GM12878 (cell line): ENCODE measurements around the gene PRSS37. TPM values are rescaled to one million over a fixed set of nuclear protein-coding genes. Genes with fewer than 3 reads are reported as not detected.
"Not testable (repeated sequence)": the region's sequence is repeated elsewhere in the genome, so short reads cannot be mapped to it uniquely, and the experiment has no call there.

Experiments used
- ATAC-seq: fragments of 200-7000 bp; cut with Tn5 transposase; 3 replicates; pipeline ENCODE4 v1.9.1; 2020; ENCODE audit warnings: mild to moderate bottlenecking, moderate library complexity
- BruUV-seq: library from RNA; stranded (reverse); fragments of 400-500 nt; replicated peaks from 2 replicates; lab custom pipeline; 2021; lab: Mats Ljungman, UMichigan
- CTCF ChIA-PET: fragments of 300-600 bp; sonication (Branson Sonifier 250); formaldehyde crosslinking; extraction: SDS; loops from one replicate; lab custom pipeline; 2021; ENCODE audit warnings: inconsistent platforms; lab: Yijun Ruan, JAX
- POLR2A ChIA-PET: fragments of 350-600 bp; formaldehyde crosslinking; extraction: SDS; loops from one replicate; lab custom pipeline; 2021; ENCODE audit warnings: inconsistent platforms; lab: Charles Lee
- RAD21 ChIA-PET: fragments of 300-600 bp; sonication (Branson Sonifier 250); formaldehyde crosslinking; loops from one replicate; lab custom pipeline; 2023; ENCODE audit warnings: antibody characterized with exemption; ENCODE audit not compliant: unreplicated experiment; lab: Charles Lee
- SMC1A ChIA-PET: fragments of 300-600 bp; sonication (Branson Sonifier 250); formaldehyde crosslinking; loops from one replicate; lab custom pipeline; 2023; ENCODE audit not compliant: unreplicated experiment, uncharacterized antibody; lab: Charles Lee
- DNase-seq: peaks from one replicate; pipeline ENCODE4 v3.0.0-alpha.2; 2011; ENCODE audit warnings: low read depth, low spot score
- FAIRE-seq: peaks from 3 replicates; lab custom pipeline; 2011; peaks lifted over from hg19 to GRCh38; lab: Jason Lieb, UNC
- H2AFZ ChIP-seq: 2 replicates; pipeline ENCODE4 v1.6.0; 2011; ENCODE audit warnings: low read depth, low read length, control low read depth; ENCODE audit not compliant: control insufficient read depth
- H3K27ac ChIP-seq: 2 replicates; pipeline ENCODE4 v1.5.1; 2011; ENCODE audit warnings: control low read depth; ENCODE audit not compliant: control insufficient read depth, insufficient read depth
- H3K27me3 ChIP-seq, 2 experiments: replicated peaks in 1 of 2; 2 replicates each; pipeline versions ENCODE4 v1.6.0 to v1.6.1; 2011; ENCODE audit warnings: low read length in 1 of 2; ENCODE audit not compliant: control insufficient read depth in 2 of 2, insufficient read depth in 2 of 2
- H3K36me3 ChIP-seq, 2 experiments: 2 replicates each; pipeline ENCODE4 v1.5.1; 2011; ENCODE audit warnings: low read length in 1 of 2; ENCODE audit not compliant: control insufficient read depth in 2 of 2, insufficient read depth in 2 of 2
- H3K4me1 ChIP-seq: 2 replicates; pipeline ENCODE4 v1.6.1; 2011; ENCODE audit warnings: mild to moderate bottlenecking, low read length, moderate library complexity, mixed read lengths; ENCODE audit not compliant: control insufficient read depth, insufficient read depth
- H3K4me2 ChIP-seq: 2 replicates; pipeline ENCODE4 v1.6.0; 2011; ENCODE audit warnings: control low read depth; ENCODE audit not compliant: control insufficient read depth, insufficient read depth
- H3K4me3 ChIP-seq: fragments of 200-600 bp; sonication (generic); 2 replicates; pipeline ENCODE4 v1.5.1; 2016
- H3K79me2 ChIP-seq: 2 replicates; pipeline ENCODE4 v1.6.0; 2011; ENCODE audit warnings: low read length; ENCODE audit not compliant: control insufficient read depth, insufficient read depth
- H3K9ac ChIP-seq: 2 replicates; pipeline ENCODE4 v1.8.0; 2011; ENCODE audit warnings: low read length, control low read depth, mixed read lengths; ENCODE audit not compliant: control insufficient read depth, insufficient read depth
- H3K9me3 ChIP-seq: replicated peaks from 3 replicates; pipeline ENCODE4 v1.5.1; 2011; ENCODE audit warnings: mild to moderate bottlenecking, low read length; ENCODE audit not compliant: control insufficient read depth, insufficient read depth
- H4K20me1 ChIP-seq: 2 replicates; pipeline ENCODE4 v1.6.0; 2011; ENCODE audit not compliant: control insufficient read depth, insufficient read depth
- NBN ChIP-seq: fragments of 450-650 bp; IDR thresholded peaks from 2 replicates; pipeline ENCODE4 v1.6.1; 2016
- SREBF1 ChIP-seq: IDR thresholded peaks from 2 replicates; pipeline ENCODE4 v1.6.1; 2012; ENCODE audit warnings: mild to moderate bottlenecking, low read length
- ZNF207 ChIP-seq: fragments of 450-650 bp; IDR thresholded peaks from 2 replicates; pipeline ENCODE4 v1.6.1; 2014; ENCODE audit warnings: antibody characterized with exemption, mild to moderate bottlenecking, borderline replicate concordance
- WGBS: methylation state at CpG from one replicate; pipeline ENCODE4 v1.1.6; 2016; ENCODE audit warnings: low lambda C conversion rate; ENCODE audit not compliant: insufficient replicate concordance, insufficient coverage; ENCODE audit errors: missing lambda C conversion rate; 5-methylcytosine and 5-hydroxymethylcytosine counted together
- in situ Hi-C: fragments of 300-500 bp; cut with MboI; formaldehyde crosslinking; loops from 9 replicates; pipeline ENCODE4 v1.14.3; 2018; ENCODE audit warnings: mixed read lengths
- intact Hi-C: fragments of 100-400 bp; cut with micrococcal nuclease; formaldehyde crosslinking; loops from one replicate; pipeline ENCODE4 v1.14.2; 2022; ENCODE audit not compliant: unreplicated experiment
- polyA plus RNA-seq, 11 experiments: library from polyadenylated mRNA; depleted of rRNA in 4 of 11; unstranded in 6 of 11; stranded (reverse) in 5 of 11; fragments of >200 nt; fragmentation: Nextera tagmentation in 4 of 11; fragmentation: Illumina TruSeq in 1 of 11; extraction: Ambion mirVana in 4 of 11; extraction: Trizol in 1 of 11; gene quantifications; 1 replicate in 1 of 11; 2 replicates in 10 of 11; pipeline versions ENCODE4 v1.2.1 to v1.2.3, GENCODE V29; 2011 to 2016; ENCODE audit warnings: inconsistent platforms in 2 of 11, missing spikeins in 2 of 11, low read depth in 1 of 11
- total RNA-seq, 4 experiments: library from RNA; depleted of rRNA in 3 of 4; stranded (reverse); fragments of >200 nt in 3 of 4; fragmentation: Illumina TruSeq in 1 of 4; extraction: Trizol in 1 of 4; gene quantifications; 2 replicates each; pipeline versions ENCODE4 v1.2.1 to v1.2.3, GENCODE V29; 2013 to 2021

PRSS37 gene
- total and polyA plus RNA-seq, 10 of the 15 experiments (the other 5 are each of a cell fraction or from before 2014, with no cell fraction given): not detected

DNA sequence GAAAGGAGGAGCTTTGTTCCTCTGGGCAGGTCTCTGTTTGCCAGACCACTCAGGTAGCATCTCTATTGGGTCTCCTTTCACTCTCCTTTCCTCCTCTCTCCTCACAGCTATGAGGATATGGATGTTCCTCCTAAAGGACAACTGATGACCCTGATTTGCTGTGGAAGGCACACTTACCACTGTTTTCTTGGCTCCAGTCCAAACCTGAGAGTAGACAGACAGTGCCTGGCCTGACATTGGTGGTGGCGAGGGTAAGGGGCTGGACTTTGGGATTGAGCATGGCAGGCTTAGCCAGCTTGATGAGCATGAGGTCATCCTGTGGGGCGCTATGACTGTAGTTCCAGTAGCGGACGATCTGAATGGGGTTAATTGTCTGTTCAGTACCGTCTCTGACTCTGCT is 3.6 kb downstream of the PRSS37 start:
- ATAC-seq: no peak
- Histone ChIP-seq H3K4me3 (no peak overlapping the region), H3K9ac (no peak overlapping the region), H3K27ac (no peak overlapping the region), H3K9me3 (no peaks in the 10 kb centered on the region), H3K27me3 (no peaks in the 10 kb centered on the region), H2AFZ (no peak overlapping the region), H3K79me2 (no peaks in the 10 kb centered on the region), H3K36me3 (no peaks in the 10 kb centered on the region), H3K4me1 (no peaks in the 10 kb centered on the region), H3K4me2 (no peak overlapping the region), H4K20me1 (no peaks in the 10 kb centered on the region)
- ChIA-PET POLR2A (no interaction called here), RAD21 (no interaction called here), SMC1A (no interaction called here), CTCF (no interaction called here)
- FAIRE-seq: no peak
- no TSS peak for BruUV-seq
- in situ Hi-C loops: no loop called here
- intact Hi-C loops: no loop called here
- 59% methylated on average over 5 of the region's 5 CpGs for WGBS
- TF ChIP-seq ZNF207: no peak
- no peak for TF ChIP-seq NBN
- no peak for TF ChIP-seq SREBF1
- no peak for DNase-seq

DNA sequence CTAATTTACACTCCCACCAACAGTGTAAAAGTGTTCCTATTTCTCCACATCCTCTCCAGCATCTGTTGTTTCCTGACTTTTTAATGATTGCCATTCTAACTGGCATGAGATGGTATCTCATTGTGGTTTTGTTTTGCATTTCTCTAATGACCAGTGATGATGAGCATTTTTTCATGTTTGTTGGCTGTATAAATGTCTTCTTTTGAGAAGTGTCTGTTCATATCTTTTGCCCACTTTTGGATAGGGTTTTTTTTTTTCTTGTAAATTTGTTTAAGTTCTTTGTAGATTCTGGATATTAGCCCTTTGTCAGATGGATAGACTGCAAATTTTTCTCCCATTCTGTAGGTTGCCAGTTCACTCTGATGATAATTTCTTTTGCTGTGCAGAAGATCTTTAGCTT is 18.9 kb downstream of the PRSS37 start:
- intact Hi-C loops, H2AFZ ChIP-seq, in situ Hi-C loops, H4K20me1 ChIP-seq, H3K9ac ChIP-seq, H3K36me3 ChIP-seq, H3K9me3 ChIP-seq, H3K27ac ChIP-seq, H3K27me3 ChIP-seq, SMC1A ChIA-PET, FAIRE-seq, H3K79me2 ChIP-seq, H3K4me2 ChIP-seq, POLR2A ChIA-PET, H3K4me1 ChIP-seq, DNase-seq, BruUV-seq, RAD21 ChIA-PET, H3K4me3 ChIP-seq, ATAC-seq: not testable (repeated sequence)
- CTCF ChIA-PET: interaction anchor here (0.9 kb wide), 1 partner anchor 537 kb away, joined by 3 read pairs; no protein-coding TSS in a partner anchor
